GM19193 (cell line): ENCODE results near the gene LTBR.

Experiments used
- POLR2A ChIP-seq: IDR thresholded peaks from 4 replicates; pipeline ENCODE4 v1.6.1; 2011; ENCODE audit not compliant: insufficient read depth, insufficient read length; ENCODE audit errors: extremely low read depth

LTBR gene

GRCh38 chr12:6360578-6361490 lies 23.1 kb upstream of the LTBR start:
- TF ChIP-seq POLR2A, result no peak

- no peak for TF ChIP-seq POLR2A
Measured at GRCh38 chr12:6361834-6362233, 22.1 kb upstream of the LTBR start.

- no peak for TF ChIP-seq POLR2A
Measured at GRCh38 chr12:6362403-6362802, 21.6 kb upstream of the LTBR start.

DNA sequence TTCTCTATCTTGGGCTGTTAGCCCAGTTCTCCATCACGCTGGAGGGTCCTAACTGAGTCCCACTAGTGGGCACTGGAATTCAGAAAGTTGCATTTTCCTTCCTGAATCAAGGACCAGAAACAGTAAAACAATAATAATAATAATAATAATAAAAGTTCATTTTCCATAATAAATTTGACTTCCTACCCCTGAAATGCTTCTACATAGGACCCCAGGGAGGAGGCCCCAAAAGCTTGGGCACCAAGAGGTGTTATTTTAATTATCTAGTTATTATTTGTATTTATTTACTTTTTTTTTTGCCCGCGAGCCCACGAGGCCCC lies 21.0 kb upstream of the LTBR start:
- TF ChIP-seq POLR2A, result no peak

GRCh38 chr12:6363330-6364043 lies 20.5 kb upstream of the LTBR start:
- peak; percentile 27 for TF ChIP-seq POLR2A

- no peak for TF ChIP-seq POLR2A
Measured at GRCh38 chr12:6364044-6364374, 20.0 kb upstream of the LTBR start.

- no peak for TF ChIP-seq POLR2A
Measured at GRCh38 chr12:6367065-6367968, 16.6 kb upstream of the LTBR start.

DNA sequence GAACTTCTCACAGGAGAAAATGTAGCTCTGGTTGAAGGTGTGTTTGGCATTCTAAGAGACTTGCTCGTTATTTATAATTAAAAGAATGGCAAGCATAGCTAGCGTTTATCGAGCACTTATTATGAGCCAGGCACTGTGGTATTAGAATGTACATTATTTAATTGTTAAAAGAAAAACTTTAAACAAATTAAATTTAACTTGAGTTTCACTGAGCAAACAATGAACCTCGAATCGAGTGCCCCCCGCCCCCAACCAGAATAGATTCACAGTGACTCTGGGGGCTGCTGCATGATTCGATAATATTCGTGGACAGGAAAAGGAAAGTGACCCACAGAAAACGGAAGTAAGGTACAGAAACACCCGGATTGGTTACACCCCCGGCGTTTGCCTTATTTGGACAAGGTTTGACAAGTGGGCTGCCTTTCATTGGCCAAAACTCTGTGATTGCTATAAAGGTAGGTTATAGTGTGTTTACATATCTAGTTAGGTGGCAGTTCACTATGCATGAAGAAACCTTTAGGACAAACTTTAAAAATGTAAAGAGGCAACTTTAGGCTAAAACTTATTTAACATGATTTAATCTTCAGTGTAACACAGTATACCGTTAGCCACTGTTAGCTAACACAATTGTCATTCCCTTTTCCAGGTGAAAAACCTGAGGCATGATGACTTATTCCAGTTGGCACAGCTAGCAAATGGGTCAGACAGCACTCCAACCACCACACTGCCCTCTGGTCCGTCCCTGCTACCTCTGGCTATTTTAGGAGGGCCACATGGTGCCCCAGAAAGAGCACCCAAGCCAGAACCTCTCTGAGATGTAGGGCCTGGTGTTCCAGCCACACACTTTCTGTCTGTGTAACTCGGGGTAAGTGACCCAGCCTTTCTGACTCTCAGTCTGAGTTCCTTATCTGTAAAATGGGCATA lies 15.7 kb upstream of the LTBR start:
- TF ChIP-seq POLR2A, result no peak

DNA sequence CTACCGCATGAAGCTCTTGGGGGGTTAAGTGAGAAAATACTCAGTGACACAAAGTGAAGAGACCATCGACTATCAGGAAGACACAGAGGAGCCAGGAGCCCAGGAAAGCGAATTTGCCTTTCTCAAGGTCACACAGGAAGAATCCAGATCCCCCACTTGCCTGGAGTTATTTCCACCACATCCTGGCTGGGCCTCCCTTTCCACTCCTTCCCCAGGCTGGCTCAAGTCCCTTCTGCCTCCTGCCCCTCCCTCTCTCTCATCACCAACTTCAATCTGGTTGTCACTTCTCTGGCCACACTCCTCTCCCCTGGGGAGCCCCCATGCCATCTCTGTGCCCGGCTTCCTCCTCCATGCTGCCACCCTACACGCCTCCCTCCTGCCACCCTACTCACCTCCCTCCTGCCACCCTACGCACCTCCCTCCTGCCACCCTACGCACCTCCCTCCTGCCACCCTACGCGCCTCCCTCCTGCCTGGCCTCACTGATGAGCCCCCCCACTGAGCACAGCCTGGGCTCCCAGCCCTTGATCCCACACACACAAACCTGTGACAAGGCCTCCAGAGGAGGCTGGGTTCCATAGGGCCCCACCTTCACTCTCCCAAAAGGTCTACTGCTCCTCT lies 14.9 kb upstream of the LTBR start:
- TF ChIP-seq POLR2A, result no peak

DNA sequence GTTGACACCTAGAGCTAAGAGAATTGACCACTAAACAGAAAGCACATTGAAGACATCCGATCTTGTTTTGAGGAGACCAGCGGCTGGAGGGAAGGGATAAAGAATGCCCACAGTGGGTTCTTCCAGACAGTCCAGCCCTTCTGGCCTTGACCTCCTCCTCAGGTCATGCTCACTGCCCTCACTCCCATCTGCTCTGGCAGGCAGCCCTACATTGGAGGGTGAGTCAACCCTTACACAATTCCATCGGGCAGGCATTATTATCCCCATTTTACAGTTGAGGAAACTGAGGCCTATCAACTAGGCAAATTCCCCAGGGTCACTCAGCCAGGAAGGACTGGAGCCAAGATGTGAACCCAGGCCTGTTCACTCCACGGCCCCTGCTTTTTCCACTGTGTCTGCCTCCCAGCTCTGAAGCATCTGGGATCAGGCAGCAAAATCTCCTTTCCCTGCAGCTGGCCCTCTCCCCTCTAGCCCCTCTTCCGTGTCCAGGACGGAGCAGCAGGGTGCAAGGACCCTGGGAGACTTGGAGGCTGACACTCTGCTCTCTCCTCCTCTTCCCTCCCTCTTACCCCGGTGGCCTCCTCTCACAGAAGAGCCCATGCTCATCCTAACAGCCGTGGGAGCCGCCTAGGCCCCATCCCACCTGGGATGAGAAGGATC lies 13.9 kb upstream of the LTBR start:
- TF ChIP-seq POLR2A, result no peak

- TF ChIP-seq POLR2A, result no peak
Measured at GRCh38 chr12:6370576-6370935, 13.4 kb upstream of the LTBR start.

DNA sequence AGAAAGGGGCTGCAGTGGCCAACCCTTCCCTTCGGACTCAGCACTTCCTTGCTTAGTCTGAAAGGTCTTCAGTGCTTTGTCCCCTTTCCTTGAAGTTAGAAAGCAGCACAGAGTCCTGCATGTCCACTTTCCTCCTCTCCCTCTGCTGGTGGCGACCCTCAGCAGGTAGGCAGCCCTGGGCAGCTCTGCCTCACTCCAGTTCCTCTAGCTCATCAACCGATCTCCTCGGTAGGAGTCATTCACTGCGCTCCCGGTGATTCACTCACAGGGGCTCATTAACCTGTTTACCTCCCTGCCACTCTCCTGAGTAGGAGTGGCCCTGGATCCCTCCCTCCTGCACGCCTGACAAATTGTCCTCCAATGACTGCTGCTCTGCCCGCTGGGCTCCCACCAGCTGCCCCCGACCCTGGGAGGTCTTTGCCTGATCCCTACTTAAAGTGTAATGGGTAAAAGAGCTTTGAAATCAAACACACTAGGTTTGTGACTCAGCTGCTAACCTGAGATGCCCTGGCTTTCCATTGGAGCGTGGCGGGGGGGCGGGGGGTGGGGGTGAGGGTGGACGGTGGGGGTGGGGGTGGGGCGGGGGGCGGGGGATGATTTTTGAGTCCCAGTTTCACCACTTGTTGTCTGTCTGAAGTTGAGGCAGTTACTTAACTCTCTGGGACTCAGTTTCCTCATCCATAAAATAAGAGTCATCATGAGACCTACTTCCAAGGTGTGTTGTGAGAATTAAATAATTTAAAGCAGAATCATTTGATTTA lies 12.8 kb upstream of the LTBR start:
- no peak for TF ChIP-seq POLR2A
